Skeletal muscle satellite cell (primary cell): ENCODE measurements around the gene SNAP25.

Experiments
- H3K27me3 ChIP-seq: 2 replicates; pipeline ENCODE4 v1.7.0; 2013; ENCODE audit warnings: low read length; ENCODE audit not compliant: control insufficient read depth, insufficient read depth
- H3K36me3 ChIP-seq: 2 replicates; pipeline ENCODE4 v1.7.0; 2013; ENCODE audit warnings: mild to moderate bottlenecking, control low read depth, low read length; ENCODE audit not compliant: insufficient read depth
- H3K4me1 ChIP-seq: 2 replicates; pipeline ENCODE4 v1.7.0; 2013; ENCODE audit warnings: low read length; ENCODE audit not compliant: control insufficient read depth, insufficient read depth
- H3K4me2 ChIP-seq: 2 replicates; pipeline ENCODE4 v1.7.0; 2013; ENCODE audit warnings: mild to moderate bottlenecking, low read length
- H3K4me3 ChIP-seq: 2 replicates; pipeline ENCODE4 v1.7.0; 2013; ENCODE audit warnings: low read length
- H3K9ac ChIP-seq: 2 replicates; pipeline ENCODE4 v1.7.0; 2013; ENCODE audit warnings: mild to moderate bottlenecking, low read depth, low read length, moderate library complexity
- H3K9me3 ChIP-seq: replicated peaks from 2 replicates; pipeline ENCODE4 v1.7.0; 2013; ENCODE audit warnings: mild to moderate bottlenecking, control low read depth, low read length

The SNAP25 gene

DNA sequence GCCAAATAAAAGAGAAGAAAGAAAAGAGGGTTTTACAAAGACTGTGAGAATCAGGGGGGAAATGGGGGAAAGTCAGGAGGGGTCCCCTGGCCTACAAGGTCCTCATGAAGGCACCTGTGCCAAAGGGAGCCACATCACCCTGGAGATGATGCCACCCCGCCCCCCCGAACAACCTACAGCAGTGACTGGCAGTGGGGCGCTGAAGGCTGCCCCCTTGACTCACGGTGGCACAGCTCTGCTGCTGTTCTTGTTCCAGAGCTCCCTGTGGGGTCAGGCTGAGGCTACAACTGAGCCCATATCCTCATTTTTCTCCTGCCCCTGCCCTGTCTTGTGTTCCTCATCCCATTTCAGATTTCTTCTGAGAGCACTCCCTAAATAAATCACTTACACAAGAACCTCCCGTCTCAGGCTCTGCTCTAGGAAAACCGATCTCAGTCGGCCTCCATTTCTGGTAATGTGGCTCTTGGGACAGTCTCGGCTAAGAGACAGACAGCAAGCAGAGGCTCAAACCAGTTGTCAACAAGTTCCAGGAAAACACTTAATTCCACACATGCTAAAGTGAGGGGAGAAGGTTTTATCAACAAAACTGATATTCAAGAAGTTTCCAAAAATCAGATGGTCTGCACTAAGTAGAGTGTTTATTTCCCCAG, 105.7 kb downstream of the SNAP25 start:
- Histone ChIP-seq H3K4me1 (peaks cover 16% of the 10 kb centered on the region), H3K9ac (no peak overlapping the region), H3K4me3 (no peak overlapping the region), H3K27me3 (no peaks in the 10 kb centered on the region), H3K36me3 (no peaks in the 10 kb centered on the region), H3K4me2 (no peak overlapping the region), H3K9me3 (no peaks in the 10 kb centered on the region)

- Histone ChIP-seq H3K9me3 (no peaks in the 10 kb centered on the region), H3K4me2 (no peak overlapping the region), H3K9ac (no peak overlapping the region), H3K4me3 (no peak overlapping the region), H3K27me3 (peaks cover 6% of the 10 kb centered on the region), H3K4me1 (peaks cover 19% of the 10 kb centered on the region), H3K36me3 (no peaks in the 10 kb centered on the region)
Observed at GRCh38 chr20:10328897-10329255, 110.2 kb downstream of the SNAP25 start.

DNA sequence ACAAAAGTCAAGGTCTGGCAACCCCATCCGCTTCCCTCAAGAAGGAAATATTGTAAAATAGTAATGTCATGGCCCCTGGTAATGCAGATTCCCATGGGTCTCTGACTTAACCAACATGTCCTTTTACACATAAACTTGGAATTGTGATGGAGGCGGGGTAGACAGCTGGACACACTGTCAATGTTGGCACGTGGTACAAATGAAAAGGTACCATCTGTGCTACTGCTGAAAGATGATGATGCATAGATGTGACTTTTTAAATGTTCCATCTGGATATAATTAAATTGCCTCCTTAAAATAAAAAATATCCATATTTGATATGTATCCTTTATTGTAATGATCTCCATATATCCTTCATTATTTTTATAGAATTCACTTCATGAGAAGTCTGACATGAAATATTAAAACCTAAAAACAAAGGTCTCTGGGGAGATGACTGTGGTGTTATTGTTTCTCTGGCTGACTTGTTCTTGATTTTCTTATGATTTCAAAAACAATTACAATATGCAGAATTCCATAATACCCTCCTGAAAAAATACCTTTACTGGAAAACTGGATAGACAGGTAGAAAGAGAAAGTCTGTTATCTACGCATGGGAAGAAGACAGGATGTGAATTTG, 110.9 kb downstream of the SNAP25 start:
- H3K4me3 ChIP-seq, result no peak overlapping the region

DNA sequence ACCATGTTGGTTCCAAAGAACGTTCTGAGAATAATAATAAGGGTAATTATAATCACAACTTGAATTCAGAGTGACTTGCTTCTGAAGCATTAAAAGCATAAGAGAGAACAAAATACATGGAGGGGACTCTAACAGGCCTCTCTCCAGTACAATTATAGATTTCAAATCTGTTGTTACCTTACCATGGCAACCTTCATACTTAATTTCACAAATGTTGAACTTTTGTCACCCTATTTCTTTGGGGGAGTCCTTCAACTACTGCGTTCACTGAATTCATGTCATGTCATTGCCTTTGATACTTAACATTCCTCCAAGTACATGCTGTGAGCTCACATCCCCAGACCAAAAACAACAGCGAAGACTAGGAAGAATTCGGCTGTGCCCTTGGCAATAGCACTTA, 111.4 kb downstream of the SNAP25 start:
- peaks cover 19% of the 10 kb centered on the region for H3K4me1 ChIP-seq
- no peaks in the 10 kb centered on the region for H3K36me3 ChIP-seq
- no peak overlapping the region for H3K4me3 ChIP-seq
- no peak overlapping the region for H3K9ac ChIP-seq
- peaks cover 6% of the 10 kb centered on the region for H3K27me3 ChIP-seq
- no peak overlapping the region for H3K4me2 ChIP-seq
- H3K9me3 ChIP-seq, result no peaks in the 10 kb centered on the region

More for the DNA sequence above, 110.9 kb downstream of the SNAP25 start:
- Histone ChIP-seq H3K4me2 (no peak overlapping the region), H3K36me3 (no peaks in the 10 kb centered on the region), H3K9ac (no peak overlapping the region), H3K27me3 (peaks cover 6% of the 10 kb centered on the region), H3K9me3 (no peaks in the 10 kb centered on the region), H3K4me1 (peaks cover 19% of the 10 kb centered on the region)

- H3K4me1 ChIP-seq, result peaks cover 22% of the 10 kb centered on the region
- H3K4me3 ChIP-seq, result no peak overlapping the region
Observed at GRCh38 chr20:10332656-10333415, 114.2 kb downstream of the SNAP25 start.

GRCh38 chr20:10336959-10337729, 118.5 kb downstream of the SNAP25 start:
- Histone ChIP-seq H3K4me1 (peaks cover 12% of the 10 kb centered on the region), H3K4me3 (no peak overlapping the region), H3K9ac (no peak overlapping the region), H3K4me2 (no peak overlapping the region), H3K27me3 (no peaks in the 10 kb centered on the region), H3K36me3 (no peaks in the 10 kb centered on the region), H3K9me3 (no peaks in the 10 kb centered on the region)

More at GRCh38 chr20:10332656-10333415, 114.2 kb downstream of the SNAP25 start:
- Histone ChIP-seq H3K9ac (no peak overlapping the region), H3K27me3 (peaks cover 6% of the 10 kb centered on the region), H3K9me3 (no peaks in the 10 kb centered on the region), H3K4me2 (peak overlapping the region; percentile 22), H3K36me3 (no peaks in the 10 kb centered on the region)

DNA sequence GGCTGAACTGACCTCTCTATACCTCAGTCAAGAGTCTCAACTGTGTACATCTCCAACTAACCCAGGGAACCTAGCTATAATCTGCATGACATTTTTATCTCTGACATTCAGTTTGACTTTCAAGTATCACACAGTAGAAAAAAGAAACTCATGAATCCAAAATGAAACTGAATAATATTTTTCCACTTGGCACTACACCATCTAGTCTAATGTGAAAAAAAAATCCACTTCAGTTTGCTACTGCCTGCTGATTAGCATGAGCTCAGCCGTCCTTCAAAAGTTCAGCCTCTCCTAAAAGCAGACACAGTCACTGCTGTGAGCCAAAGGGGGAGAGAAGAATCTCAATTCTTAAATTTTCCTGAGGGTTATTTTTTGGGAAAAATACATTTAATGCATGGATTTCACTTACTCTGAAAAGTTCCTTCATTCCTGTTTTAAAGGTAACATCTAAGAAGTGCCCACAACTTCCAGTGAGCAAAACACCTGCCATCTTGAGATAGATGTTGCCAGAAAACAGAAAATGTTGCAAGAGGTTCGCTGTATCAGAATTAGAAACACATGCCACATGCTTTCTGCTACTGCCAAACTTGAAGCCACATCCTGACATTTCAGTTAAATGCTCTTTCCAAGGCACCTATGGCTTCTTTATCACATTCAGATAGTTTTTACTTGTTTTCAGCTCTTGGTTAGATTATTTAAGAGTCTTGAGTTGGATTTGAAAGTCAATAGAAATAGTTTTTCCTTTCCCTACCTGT, 120.0 kb downstream of the SNAP25 start:
- no peak overlapping the region for H3K4me2 ChIP-seq
- H3K4me3 ChIP-seq, result no peak overlapping the region
- H3K27me3 ChIP-seq, result no peaks in the 10 kb centered on the region
- H3K4me1 ChIP-seq, result peaks cover 2% of the 10 kb centered on the region
- H3K9me3 ChIP-seq, result no peaks in the 10 kb centered on the region
- no peaks in the 10 kb centered on the region for H3K36me3 ChIP-seq
- no peak overlapping the region for H3K9ac ChIP-seq

GRCh38 chr20:10339609-10340008, 121.0 kb downstream of the SNAP25 start:
- no peaks in the 10 kb centered on the region for H3K9me3 ChIP-seq
- H3K4me1 ChIP-seq, result peaks cover 2% of the 10 kb centered on the region
- H3K9ac ChIP-seq, result no peak overlapping the region
- H3K36me3 ChIP-seq, result no peaks in the 10 kb centered on the region
- no peak overlapping the region for H3K4me2 ChIP-seq
- no peaks in the 10 kb centered on the region for H3K27me3 ChIP-seq
- H3K4me3 ChIP-seq, result no peak overlapping the region

DNA sequence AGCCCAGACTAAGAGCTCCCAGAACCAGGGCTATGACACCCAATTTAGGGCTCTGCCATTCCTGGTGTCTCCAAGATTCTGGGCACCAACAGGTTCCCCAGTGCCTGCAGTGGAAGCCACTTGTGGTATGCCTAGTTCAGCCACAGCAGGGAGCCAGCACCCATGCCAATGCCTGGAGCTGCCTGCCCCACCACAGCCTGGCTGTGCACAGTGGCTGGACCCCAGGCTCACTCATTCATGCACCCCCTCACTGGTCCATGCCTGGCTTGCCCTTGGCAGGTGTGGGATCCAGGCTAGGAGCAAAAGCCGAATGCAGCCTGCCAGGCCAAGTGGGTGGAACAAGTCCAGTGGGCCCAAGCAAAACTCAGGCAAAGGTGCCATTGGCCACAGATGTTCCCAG, 123.5 kb downstream of the SNAP25 start:
- Histone ChIP-seq H3K4me3 (no peak overlapping the region), H3K36me3 (no peaks in the 10 kb centered on the region), H3K4me1 (peaks cover 2% of the 10 kb centered on the region), H3K9ac (no peak overlapping the region), H3K27me3 (no peaks in the 10 kb centered on the region), H3K9me3 (no peaks in the 10 kb centered on the region), H3K4me2 (no peak overlapping the region)

GRCh38 chr20:10344953-10345352, 126.3 kb downstream of the SNAP25 start:
- Histone ChIP-seq H3K4me2 (no peak overlapping the region), H3K4me1 (no peaks in the 10 kb centered on the region), H3K27me3 (no peaks in the 10 kb centered on the region), H3K9ac (no peak overlapping the region), H3K9me3 (no peaks in the 10 kb centered on the region), H3K36me3 (no peaks in the 10 kb centered on the region), H3K4me3 (no peak overlapping the region)
